T-helper 1 cell treated with Interleukin-12 subunit alpha and Interleukin-12 subunit beta and Interleukin-4 antibody, amounts not matched to agents 30 ng/mL and 1 ng/mL, for 36 hours (primary cell): ENCODE measurements around the gene ARL11. TPM values are rescaled to one million over a fixed set of nuclear protein-coding genes. Genes with fewer than 3 reads are reported as not detected.
"Not testable (repeated sequence)": the region's sequence is repeated elsewhere in the genome, so short reads cannot be mapped to it uniquely, and the experiment has no call there.

Experiments
- intact Hi-C: fragments of 100-400 bp; cut with micrococcal nuclease; formaldehyde crosslinking; loops from one replicate; pipeline ENCODE4 v1.15.1; 2024
- total RNA-seq: library from RNA; stranded (reverse); gene quantifications from 2 replicates; pipeline ENCODE4 v1.2.3, GENCODE V29; 2022

ARL11 gene
- total RNA-seq, result 1.8 and 2.3 TPM in 2 replicates

- intact Hi-C loops, result loop anchor here (1.0 to 2.0 kb wide), 2 partner anchors 63 to 165 kb away; partner anchors contain the start of gene EBPL
These were observed at the start of gene ARL11 for GRCh38 chr13:49627831-49628652. Gene ARL11, plus strand, starts transcription at chr13:49628507. Its CDS starts 1,941 bp downstream, at chr13:49630448.

- intact Hi-C loops, result no loop called here
These were observed 48.8 kb upstream of the ARL11 start for GRCh38 chr13:49579501-49579900.

- intact Hi-C loops, result no loop called here
These were observed 47.2 kb upstream of the ARL11 start for GRCh38 chr13:49580980-49581680.

- intact Hi-C loops, result loop anchor here (1.0 to 2.0 kb wide), 9 partner anchors 23 to 338 kb away; partner anchors contain the start of genes CAB39L, CDADC1, EBPL and PHF11
These were observed 43.5 kb upstream of the ARL11 start for GRCh38 chr13:49584771-49585182.

- intact Hi-C loops, result loop anchor here (1.0 to 2.0 kb wide), 10 partner anchors 22 to 609 kb away; partner anchors contain the start of genes CAB39L, CDADC1, EBPL and PHF11
These were observed 42.8 kb upstream of the ARL11 start, which contains the start of gene RCBTB1 for GRCh38 chr13:49585220-49586157. Gene RCBTB1, minus strand, starts transcription at chr13:49585558. Its CDS starts 18,279 bp downstream, at chr13:49567279.

- intact Hi-C loops, result loop anchor here (2.0 kb wide), 1 partner anchor 610 kb away; no protein-coding TSS in a partner anchor
These were observed 41.6 kb upstream of the ARL11 start for GRCh38 chr13:49586717-49587116.

- intact Hi-C loops, result loop anchor here (2.0 kb wide), 1 partner anchor 611 kb away; no protein-coding TSS in a partner anchor
These were observed 40.9 kb upstream of the ARL11 start for GRCh38 chr13:49587311-49587847.

GRCh38 chr13:49590714-49591113 is 37.6 kb upstream of the ARL11 start:
- intact Hi-C loops, result not testable (repeated sequence)

- intact Hi-C loops, result not testable (repeated sequence)
These were observed 34.4 kb upstream of the ARL11 start for GRCh38 chr13:49593876-49594275.

- intact Hi-C loops, result no loop called here
These were observed 33.7 kb upstream of the ARL11 start for GRCh38 chr13:49594576-49594975.

- intact Hi-C loops, result no loop called here
These were observed 32.1 kb upstream of the ARL11 start for GRCh38 chr13:49596221-49596620.

- intact Hi-C loops, result no loop called here
These were observed 31.2 kb upstream of the ARL11 start for GRCh38 chr13:49597043-49597641.

GRCh38 chr13:49602005-49602404 is 26.3 kb upstream of the ARL11 start:
- intact Hi-C loops, result no loop called here

- intact Hi-C loops, result not testable (repeated sequence)
These were observed 25.7 kb upstream of the ARL11 start for GRCh38 chr13:49602615-49603014.

- intact Hi-C loops, result no loop called here
These were observed 23.7 kb upstream of the ARL11 start for GRCh38 chr13:49604570-49604969.

- intact Hi-C loops, result loop anchor here (1.0 to 5.0 kb wide), 10 partner anchors 22 to 367 kb away; partner anchors contain the start of genes CAB39L, KPNA3, PHF11 and RCBTB1
These were observed 21.3 kb upstream of the ARL11 start for GRCh38 chr13:49606747-49607648.

- intact Hi-C loops, result loop anchor here (1.0 to 5.0 kb wide), 10 partner anchors 22 to 367 kb away; partner anchors contain the start of genes CAB39L, KPNA3, PHF11 and RCBTB1
These were observed 20.5 kb upstream of the ARL11 start for GRCh38 chr13:49607761-49608160.

- intact Hi-C loops, result loop anchor here (5.0 kb wide), 2 partner anchors 66 to 184 kb away; partner anchors contain the start of gene KPNA3
These were observed 19.5 kb upstream of the ARL11 start for GRCh38 chr13:49608651-49609331.
